C4-2B (cell line): ENCODE measurements around the gene VEZF1.
A peak's percentile ranks its signal among the peaks of the same experiment; 100 is the strongest.

Experiments
- H3K27ac ChIP-seq: fragments of 450-650 bp; 2 replicates; pipeline ENCODE4 v1.5.1; 2017
- ZFX ChIP-seq: fragments of 450-650 bp; IDR thresholded peaks from 2 replicates; pipeline ENCODE4 v1.6.1; 2017
- TF ChIP-seq, protein P1 (sequence below): fragments of 450-650 bp; conservative IDR thresholded peaks from 2 replicates; pipeline ENCODE4 v1.5.1; 2017; ENCODE audit warnings: mild to moderate bottlenecking

VEZF1 gene

GRCh38 chr17:57953219-57953618, 34.8 kb downstream of the VEZF1 start:
- H3K27ac ChIP-seq, result no peak overlapping the region
- TF ChIP-seq, protein P1, sequence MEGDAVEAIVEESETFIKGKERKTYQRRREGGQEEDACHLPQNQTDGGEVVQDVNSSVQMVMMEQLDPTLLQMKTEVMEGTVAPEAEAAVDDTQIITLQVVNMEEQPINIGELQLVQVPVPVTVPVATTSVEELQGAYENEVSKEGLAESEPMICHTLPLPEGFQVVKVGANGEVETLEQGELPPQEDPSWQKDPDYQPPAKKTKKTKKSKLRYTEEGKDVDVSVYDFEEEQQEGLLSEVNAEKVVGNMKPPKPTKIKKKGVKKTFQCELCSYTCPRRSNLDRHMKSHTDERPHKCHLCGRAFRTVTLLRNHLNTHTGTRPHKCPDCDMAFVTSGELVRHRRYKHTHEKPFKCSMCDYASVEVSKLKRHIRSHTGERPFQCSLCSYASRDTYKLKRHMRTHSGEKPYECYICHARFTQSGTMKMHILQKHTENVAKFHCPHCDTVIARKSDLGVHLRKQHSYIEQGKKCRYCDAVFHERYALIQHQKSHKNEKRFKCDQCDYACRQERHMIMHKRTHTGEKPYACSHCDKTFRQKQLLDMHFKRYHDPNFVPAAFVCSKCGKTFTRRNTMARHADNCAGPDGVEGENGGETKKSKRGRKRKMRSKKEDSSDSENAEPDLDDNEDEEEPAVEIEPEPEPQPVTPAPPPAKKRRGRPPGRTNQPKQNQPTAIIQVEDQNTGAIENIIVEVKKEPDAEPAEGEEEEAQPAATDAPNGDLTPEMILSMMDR, result no peak
- TF ChIP-seq ZFX, result no peak

DNA sequence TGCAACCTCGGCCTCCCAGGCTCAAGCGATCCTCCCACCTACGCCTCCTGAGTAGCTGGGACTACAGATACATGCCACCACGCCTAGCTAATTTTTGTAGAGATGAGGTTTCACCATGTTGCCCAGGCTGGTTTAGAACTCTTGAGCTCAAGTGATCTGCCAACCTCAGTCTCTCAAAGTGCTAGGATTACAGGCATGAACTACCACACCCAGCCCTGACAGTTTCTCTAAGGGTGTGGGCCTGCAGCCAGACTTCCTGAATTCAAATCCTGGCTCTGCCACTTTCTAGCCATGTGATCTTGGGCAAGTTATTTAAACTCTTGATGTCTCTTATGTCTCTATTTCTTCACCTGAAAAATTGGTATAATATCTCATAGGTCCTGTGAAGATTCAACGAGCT, 38.4 kb downstream of the VEZF1 start:
- H3K27ac ChIP-seq, result no peak overlapping the region
- TF ChIP-seq ZFX, result no peak
- TF ChIP-seq, protein P1, result no peak

- H3K27ac ChIP-seq, result no peak overlapping the region
- TF ChIP-seq ZFX, result no peak
- TF ChIP-seq, protein P1, result no peak
Observed at GRCh38 chr17:57948555-57949420, 39.3 kb downstream of the VEZF1 start.

DNA sequence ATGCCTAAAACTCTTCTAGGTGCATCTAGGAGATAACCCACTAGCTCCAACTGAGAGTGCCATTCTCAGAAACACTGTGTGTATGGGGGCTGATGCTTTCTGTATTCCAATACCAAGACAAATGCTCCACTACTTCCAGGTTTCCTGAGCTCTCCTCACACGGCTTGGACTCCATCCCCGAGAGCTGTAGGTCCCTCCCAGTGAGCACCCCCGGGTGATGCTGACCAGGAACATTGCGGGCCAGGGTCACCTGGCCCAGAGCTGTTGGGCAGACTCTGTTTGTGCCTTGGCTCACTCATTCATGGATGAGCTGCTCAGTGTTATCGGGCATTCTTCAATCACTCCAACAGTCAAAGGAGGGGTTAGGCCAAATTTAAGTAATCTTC, 39.9 kb downstream of the VEZF1 start:
- no peak overlapping the region for H3K27ac ChIP-seq
- TF ChIP-seq, protein P1, result no peak
- TF ChIP-seq ZFX, result no peak

- TF ChIP-seq, protein P1, result no peak
- no peak for TF ChIP-seq ZFX
- H3K27ac ChIP-seq, result peak overlapping the region; percentile 34; the same call in 1 of the 2 replicates
Observed at GRCh38 chr17:57947369-57947768, 40.7 kb downstream of the VEZF1 start.

- no peak for TF ChIP-seq ZFX
- TF ChIP-seq, protein P1, result no peak
- peak overlapping the region; percentile 34 for H3K27ac ChIP-seq
Observed at GRCh38 chr17:57946798-57947358, 41.2 kb downstream of the VEZF1 start.

DNA sequence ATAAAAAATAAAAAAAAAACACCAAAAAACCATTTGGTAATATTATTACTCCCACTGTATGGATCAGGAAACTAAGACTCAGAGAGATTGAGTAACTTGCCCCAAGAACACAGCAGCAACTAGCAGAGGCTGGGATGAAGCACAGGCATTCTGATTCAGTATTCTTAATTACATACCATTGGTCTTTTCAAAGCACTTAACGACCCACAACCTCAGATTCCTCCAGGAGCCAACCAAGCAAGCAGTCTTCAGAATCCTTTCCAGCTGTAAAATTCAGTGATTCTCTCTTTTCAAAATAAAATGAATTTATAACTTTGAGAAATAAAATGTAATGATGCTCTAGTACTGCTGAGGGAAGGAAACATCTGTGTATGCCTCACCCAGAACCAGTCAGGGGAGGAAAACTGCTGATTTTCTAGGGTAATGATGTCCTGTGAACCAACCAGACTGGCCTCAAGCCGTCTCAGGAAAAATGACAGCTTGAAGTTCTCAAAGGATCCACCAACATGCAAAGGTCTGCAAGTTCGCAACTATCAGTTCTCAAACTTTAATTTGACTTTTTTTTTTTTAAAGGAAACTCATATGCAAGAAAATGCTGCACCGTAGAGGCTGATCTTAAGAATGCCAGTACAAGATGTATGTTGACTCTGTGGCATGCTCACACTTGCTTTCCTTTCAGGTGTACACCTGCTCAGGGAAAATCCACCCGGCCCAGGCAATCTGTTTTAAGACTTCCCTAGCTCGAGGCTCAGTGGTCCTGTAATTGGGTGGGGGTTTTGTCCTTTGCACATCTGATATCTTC, 41.9 kb downstream of the VEZF1 start:
- H3K27ac ChIP-seq, result peak overlapping the region; percentile 34
- no peak for TF ChIP-seq ZFX
- TF ChIP-seq, protein P1, result no peak
